SK-N-SH (cell line): ENCODE data around the gene RB1. TPM values are rescaled to one million over a fixed set of nuclear protein-coding genes. Genes with fewer than 3 reads are reported as not detected.

ENCODE experiments used
- CTCF ChIA-PET: fragments of 300-600, 350-600 bp; formaldehyde crosslinking; extraction: SDS; loops from one replicate; lab custom pipeline; 2021; lab: Yijun Ruan, JAX
- POLR2A ChIA-PET: fragments of 350-600 bp; sonication (Branson Sonifier 250); formaldehyde crosslinking; extraction: SDS; loops from one replicate; lab custom pipeline; 2020; ENCODE audit warnings: antibody characterized with exemption, inconsistent platforms; lab: Yijun Ruan, JAX
- DNase-seq: peaks from one replicate; pipeline ENCODE4 v3.0.0; 2012
- H2AFZ ChIP-seq: fragments of 200-600 bp; sonication (generic); 2 replicates; pipeline ENCODE4 v1.8.1; 2016; ENCODE audit warnings: antibody characterized with exemption, mild to moderate bottlenecking, low read depth
- H3F3A ChIP-seq: fragments of 200-600 bp; sonication (generic); replicated peaks from 2 replicates; pipeline ENCODE3; 2016; ENCODE audit warnings: antibody characterized with exemption, mild to moderate bottlenecking; ENCODE audit not compliant: insufficient read depth
- H3K27ac ChIP-seq, 2 experiments: fragments of 200-500 bp in 1 of 2; fragments of 200-600 bp in 1 of 2; sonication (Bioruptor generic) in 1 of 2; sonication (generic), shearing (Covaris generic) in 1 of 2; 2 replicates each; pipeline versions ENCODE4 v1.5.1 to v1.6.1; 2014 to 2016; ENCODE audit warnings: low read depth in 2 of 2, inconsistent platforms in 1 of 2, low read length in 1 of 2, mild to moderate bottlenecking in 1 of 2, mixed read lengths in 1 of 2
- H3K27me3 ChIP-seq: fragments of 200-600 bp; sonication (generic), shearing (Covaris generic); 2 replicates; pipeline ENCODE4 v1.6.1; 2016; ENCODE audit warnings: mixed run types; ENCODE audit not compliant: insufficient read depth
- H3K36me3 ChIP-seq, 2 experiments: fragments of 200-500 bp in 1 of 2; fragments of 200-600 bp in 1 of 2; sonication (Bioruptor generic) in 1 of 2; sonication (generic) in 1 of 2; replicated peaks in 1 of 2; 2 replicates each; pipeline versions ENCODE3 to v1.5.1; 2014 to 2016; ENCODE audit warnings: low read length in 1 of 2, mild to moderate bottlenecking in 1 of 2; ENCODE audit not compliant: insufficient read depth in 2 of 2, control insufficient read depth in 1 of 2
- H3K4me1 ChIP-seq, 2 experiments: fragments of 200-500 bp in 1 of 2; fragments of 200-600 bp in 1 of 2; sonication (Bioruptor generic) in 1 of 2; sonication (generic), shearing (Covaris generic) in 1 of 2; 2 replicates each; pipeline versions ENCODE4 v1.5.1 to v1.6.1; 2014 to 2016; ENCODE audit warnings: low read depth in 1 of 2, low read length in 1 of 2, mixed run types in 1 of 2; ENCODE audit not compliant: insufficient read depth in 2 of 2, control insufficient read depth in 1 of 2
- H3K4me2 ChIP-seq: fragments of 200-600 bp; sonication (generic), shearing (Covaris generic); 2 replicates; pipeline ENCODE4 v1.6.1; 2017; ENCODE audit warnings: mixed run types
- H3K4me3 ChIP-seq, 2 experiments: fragments of 200-500 bp in 1 of 2; fragments of 200-600 bp in 1 of 2; sonication (Bioruptor generic) in 1 of 2; sonication (generic), shearing (Covaris generic) in 1 of 2; 2 replicates each; pipeline versions ENCODE4 v1.5.1 to v1.8.1; 2014 to 2016; ENCODE audit warnings: low read depth in 2 of 2, inconsistent platforms in 1 of 2, low read length in 1 of 2, mild to moderate bottlenecking in 1 of 2, mixed read lengths in 1 of 2, moderate library complexity in 1 of 2
- H3K79me2 ChIP-seq: fragments of 200-600 bp; sonication (generic); 2 replicates; pipeline ENCODE4 v1.8.1; 2017; ENCODE audit warnings: mild to moderate bottlenecking; ENCODE audit not compliant: insufficient read depth
- H3K9ac ChIP-seq: fragments of 200-600 bp; sonication (generic); 2 replicates; pipeline ENCODE4 v1.6.1; 2017; ENCODE audit warnings: mixed run types
- H3K9me2 ChIP-seq: fragments of 200-600 bp; sonication (generic); 2 replicates; pipeline ENCODE4 v1.6.1; 2017; ENCODE audit warnings: mixed run types
- H3K9me3 ChIP-seq: fragments of 200-600 bp; sonication (generic); 2 replicates; pipeline ENCODE4 v1.6.1; 2017; ENCODE audit warnings: mixed run types, mild to moderate bottlenecking, moderate library complexity
- H4K20me1 ChIP-seq: fragments of 200-600 bp; sonication (generic); 2 replicates; pipeline ENCODE4 v1.6.1; 2017; ENCODE audit warnings: mild to moderate bottlenecking, mixed run types; ENCODE audit not compliant: insufficient read depth
- ELF1 ChIP-seq: IDR thresholded peaks from 2 replicates; pipeline ENCODE4 v1.4.0; 2012
- EZH2phosphoT487 ChIP-seq: fragments of 200-600 bp; sonication (generic); IDR thresholded peaks from 2 replicates; pipeline ENCODE4 v1.6.1; 2017; ENCODE audit warnings: low read depth, mixed run types, mild to moderate bottlenecking, antibody characterized with exemption, moderate library complexity, borderline replicate concordance
- MXI1 ChIP-seq: IDR thresholded peaks from 2 replicates; pipeline ENCODE4 v1.6.1; 2012; ENCODE audit warnings: mild to moderate bottlenecking, low read depth, low read length, improper control_type of control experiment
- NRF1 ChIP-seq: IDR thresholded peaks from 2 replicates; pipeline ENCODE4 v1.6.1; 2012; ENCODE audit warnings: low read depth, mild to moderate bottlenecking, low read length
- PBX3 ChIP-seq: IDR thresholded peaks from 2 replicates; pipeline ENCODE4; 2012
- POLR2AphosphoS5 ChIP-seq: IDR thresholded peaks from 2 replicates; pipeline ENCODE4 v1.6.1; 2012; ENCODE audit warnings: low read depth, low read length
- SIN3A ChIP-seq: IDR thresholded peaks from 2 replicates; pipeline ENCODE4 v1.6.1; 2012; ENCODE audit warnings: low read depth, mild to moderate bottlenecking, low read length, moderate library complexity, borderline replicate concordance
- TEAD4 ChIP-seq: IDR thresholded peaks from 2 replicates; pipeline ENCODE4 v1.4.0; 2012; ENCODE audit warnings: mild to moderate bottlenecking, borderline replicate concordance; ENCODE audit not compliant: insufficient read depth
- USF1 ChIP-seq: IDR thresholded peaks from 2 replicates; pipeline ENCODE4 v1.4.0; 2012; ENCODE audit warnings: low read depth, borderline replicate concordance
- ZBTB33 ChIP-seq: IDR thresholded peaks from 2 replicates; pipeline ENCODE4 v1.4.0; 2012; ENCODE audit warnings: low read depth, borderline replicate concordance
- WGBS: methylation state at CpG from one replicate; pipeline ENCODE4 v1.1.6; 2017; ENCODE audit warnings: low lambda C conversion rate; 5-methylcytosine and 5-hydroxymethylcytosine counted together
- polyA plus RNA-seq, 3 experiments: library from polyadenylated mRNA; depleted of rRNA; stranded (reverse); fragments of >200 nt; gene quantifications; 2 replicates each; pipeline ENCODE4 v1.2.3, GENCODE V29; 2012
- TF ChIP-seq, protein P1 (sequence below): IDR thresholded peaks from 2 replicates; pipeline ENCODE4 v1.4.0; 2012; ENCODE audit warnings: low read depth

RB1 gene
- polyA plus RNA-seq, 1 of the 3 experiments (the other 2 are of a cell fraction), result 11.5 TPM

GRCh38 chr13:48344264-48344663 is 40.7 kb downstream of the RB1 start:
- H3K9me2 ChIP-seq, result peaks cover 3% of the 10 kb centered on the region
- no peak overlapping the region for H3K9ac ChIP-seq
- no peak overlapping the region for H3K27ac ChIP-seq
- ChIA-PET POLR2A (no interaction called here), CTCF (interaction anchor here (1.8 kb wide), 1 partner anchor 13 kb away, joined by 5 read pairs; no protein-coding TSS in a partner anchor)
- WGBS, result 78% methylated on average over 2 of the region's 2 CpGs
- no peak overlapping the region for H3K4me3 ChIP-seq
- H3K4me1 ChIP-seq, result no peaks in the 10 kb centered on the region
- no peaks in the 10 kb centered on the region for H3K27me3 ChIP-seq
- no peak for DNase-seq
- H3K36me3 ChIP-seq, result peaks cover 42 to 60% of the 10 kb centered on the region in 2 experiments
- peaks cover 7% of the 10 kb centered on the region; the same call in 1 of the 2 replicates for H3K9me3 ChIP-seq
- H2AFZ ChIP-seq, result no peak overlapping the region
- H3K79me2 ChIP-seq, result peaks cover 9% of the 10 kb centered on the region
- H3F3A ChIP-seq, result peaks cover 16% of the 10 kb centered on the region
- TF ChIP-seq TEAD4, result no peak
- no peak for TF ChIP-seq ZBTB33
- no peak for TF ChIP-seq PBX3
- TF ChIP-seq POLR2AphosphoS5, result no peak
- TF ChIP-seq SIN3A, result no peak
- TF ChIP-seq NRF1, result no peak
- no peak for TF ChIP-seq USF1
- TF ChIP-seq, protein P1, sequence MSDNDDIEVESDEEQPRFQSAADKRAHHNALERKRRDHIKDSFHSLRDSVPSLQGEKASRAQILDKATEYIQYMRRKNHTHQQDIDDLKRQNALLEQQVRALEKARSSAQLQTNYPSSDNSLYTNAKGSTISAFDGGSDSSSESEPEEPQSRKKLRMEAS, result no peak
- no peak for TF ChIP-seq EZH2phosphoT487
- no peaks in the 10 kb centered on the region for H4K20me1 ChIP-seq
- H3K4me2 ChIP-seq, result no peak overlapping the region

DNA sequence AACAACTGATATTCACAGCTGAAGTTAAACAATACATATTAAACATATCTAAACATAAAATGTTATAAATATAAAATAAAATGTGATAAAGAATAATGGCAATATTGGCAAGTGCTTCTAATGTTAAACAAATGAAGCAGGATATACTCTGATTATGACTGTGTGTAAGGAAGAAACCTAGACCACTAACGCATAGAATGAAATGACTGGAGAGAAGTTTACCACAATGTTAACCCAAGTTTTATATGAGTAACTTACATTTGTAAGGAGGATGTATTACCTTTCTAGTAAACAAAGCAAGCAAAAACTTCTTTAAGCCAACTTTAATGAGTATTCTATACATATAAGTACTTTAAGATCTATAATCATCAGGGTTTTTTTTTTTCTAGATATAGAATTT is 43.0 kb downstream of the RB1 start:
- Histone ChIP-seq H3K9me2 (peaks cover 3% of the 10 kb centered on the region), H3K79me2 (peaks cover 5% of the 10 kb centered on the region), H2AFZ (no peak overlapping the region), H3K9ac (no peak overlapping the region), H4K20me1 (no peaks in the 10 kb centered on the region), H3F3A (peaks cover 16% of the 10 kb centered on the region), H3K4me1 (no peaks in the 10 kb centered on the region), H3K27me3 (no peaks in the 10 kb centered on the region), H3K4me2 (no peak overlapping the region), H3K4me3 (no peak overlapping the region), H3K27ac (no peak overlapping the region), H3K9me3 (peaks cover 11% of the 10 kb centered on the region), H3K36me3 (peaks cover 48 to 74% of the 10 kb centered on the region in 2 experiments)
- no peak for TF ChIP-seq ELF1
- TF ChIP-seq, protein P1, result no peak
- no peak for TF ChIP-seq MXI1
- CTCF ChIA-PET, result no interaction called here
- POLR2A ChIA-PET, result no interaction called here
- WGBS, result 94% methylated on average over 1 of the region's 1 CpG
- no peak for DNase-seq
